Pericardium fibroblast (primary cell): ENCODE results near the gene ATP6V0A4. TPM values are rescaled to one million over a fixed set of nuclear protein-coding genes. Genes with fewer than 3 reads are reported as not detected.

Experiments used
- total RNA-seq: library from RNA; depleted of rRNA; stranded (reverse); fragments of >200 nt; gene quantifications from 2 replicates; pipeline ENCODE4 v1.2.3, GENCODE V29; 2015

ATP6V0A4 gene
- total RNA-seq, result 0.58 TPM in 1 of 2 replicates, not detected in the other

GRCh38 chr7:138797715-138798320, at the start of gene ATP6V0A4, which contains the start of gene TMEM213:
Gene ATP6V0A4, minus strand, starts transcription at chr7:138798196. Its CDS starts 26,949 bp downstream, at chr7:138771247.
Gene TMEM213, plus strand, starts transcription at chr7:138797994. Its CDS starts 111 bp downstream, at chr7:138798105.

DNA sequence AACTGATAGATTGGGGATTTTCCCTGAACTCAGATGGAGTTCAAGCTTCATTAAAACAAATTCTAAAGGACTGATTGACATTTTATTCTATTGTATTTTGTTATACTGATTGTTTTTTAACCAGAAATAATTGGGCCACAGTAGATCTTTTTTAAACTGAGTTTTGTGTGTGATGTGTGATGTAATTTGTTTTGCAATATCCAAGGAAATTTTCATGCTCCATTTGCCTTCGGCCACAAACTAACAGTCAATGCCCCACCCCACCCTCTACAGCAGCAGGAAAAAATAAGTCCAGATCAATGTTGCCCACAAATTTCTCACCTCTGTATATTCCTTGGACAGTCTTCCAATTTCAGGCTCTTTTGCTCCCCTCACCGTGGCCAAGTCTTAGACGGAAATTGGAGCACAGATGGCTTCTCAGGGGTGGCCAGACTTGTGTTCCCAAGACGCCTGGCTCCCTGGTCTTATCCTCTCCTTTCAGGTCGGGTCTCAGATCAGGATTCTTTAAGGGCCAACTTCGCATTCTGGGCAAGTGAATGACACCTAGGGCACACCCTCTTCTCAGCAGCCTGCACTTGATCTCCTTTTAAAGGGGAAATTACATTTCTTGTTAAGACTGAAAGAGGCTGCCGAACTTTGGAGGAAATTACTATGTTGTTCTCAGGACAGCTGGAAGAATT, 97.0 kb downstream of the ATP6V0A4 start, which contains the start of gene SVOPL:
Gene SVOPL (minus strand): TSS at position 506 of the 680 bp plus-strand sequence. CDS start 22,317 bp downstream, outside the sequence.

Other genes starting within 250 kb of the ATP6V0A4 start
- not detected in 2 replicates for gene SVOPL, start 96.8 kb downstream of the ATP6V0A4 start, total RNA-seq
- not detected in 2 replicates for gene TMEM213, start 202 bp downstream of the ATP6V0A4 start, total RNA-seq
- 0.82 and 3.9 TPM in 2 replicates for gene KIAA1549, start 183.2 kb upstream of the ATP6V0A4 start, total RNA-seq
- 14.8 and 21.4 TPM in 2 replicates for gene ZC3HAV1L, start 237.8 kb upstream of the ATP6V0A4 start, total RNA-seq